SK-N-SH (cell line): Measurements from ENCODE around the gene LRRC10B.

Experiments
- EZH2phosphoT487 ChIP-seq: fragments of 200-600 bp; sonication (generic); IDR thresholded peaks from 2 replicates; pipeline ENCODE4 v1.6.1; 2017; ENCODE audit warnings: low read depth, mixed run types, mild to moderate bottlenecking, antibody characterized with exemption, moderate library complexity, borderline replicate concordance
- FOXM1 ChIP-seq: IDR thresholded peaks from 2 replicates; pipeline ENCODE4 v1.4.0; 2012; ENCODE audit warnings: low read depth, mild to moderate bottlenecking
- GATA2 ChIP-seq: sonication (generic); formaldehyde crosslinking; IDR thresholded peaks from 2 replicates; pipeline ENCODE4 v1.5.0; 2020; ENCODE audit warnings: mild to moderate bottlenecking, missing genetic modification reagents
- MEF2A ChIP-seq: IDR thresholded peaks from 2 replicates; pipeline ENCODE4 v1.4.0; 2012; ENCODE audit warnings: low read depth, borderline replicate concordance
- NFIC ChIP-seq: IDR thresholded peaks from 2 replicates; pipeline ENCODE4 v1.4.0; 2012; ENCODE audit warnings: borderline replicate concordance
- POLR2AphosphoS5 ChIP-seq: IDR thresholded peaks from 2 replicates; pipeline ENCODE4 v1.6.1; 2012; ENCODE audit warnings: low read depth, low read length
- TAF1 ChIP-seq: IDR thresholded peaks from 2 replicates; pipeline ENCODE4 v1.6.1; 2012; ENCODE audit warnings: low read depth, mild to moderate bottlenecking, low read length, moderate library complexity, borderline replicate concordance
- TF ChIP-seq, protein P1 (sequence below): fragments of 200-600 bp; sonication (generic); IDR thresholded peaks from 2 replicates; pipeline ENCODE4 v1.6.1; 2017; ENCODE audit warnings: antibody characterized with exemption, mild to moderate bottlenecking, moderate library complexity
- TF ChIP-seq, protein P2 (sequence below): IDR thresholded peaks from 2 replicates; pipeline ENCODE4 v1.4.0; 2012; ENCODE audit warnings: low read depth, borderline replicate concordance
- TF ChIP-seq, protein P3 (sequence below): fragments of 150-350 bp; IDR thresholded peaks from 2 replicates; pipeline ENCODE4 v1.6.1; 2016; ENCODE audit warnings: mild to moderate bottlenecking, low read depth, low read length
- TF ChIP-seq, protein P4 (sequence below): IDR thresholded peaks from 2 replicates; pipeline ENCODE4 v1.4.0; 2012; ENCODE audit warnings: low read depth, borderline replicate concordance

GRCh38 chr11:61477727-61478148 is 30.8 kb upstream of the LRRC10B start:
- TF ChIP-seq EZH2phosphoT487 = no peak
- TF ChIP-seq, protein P1, sequence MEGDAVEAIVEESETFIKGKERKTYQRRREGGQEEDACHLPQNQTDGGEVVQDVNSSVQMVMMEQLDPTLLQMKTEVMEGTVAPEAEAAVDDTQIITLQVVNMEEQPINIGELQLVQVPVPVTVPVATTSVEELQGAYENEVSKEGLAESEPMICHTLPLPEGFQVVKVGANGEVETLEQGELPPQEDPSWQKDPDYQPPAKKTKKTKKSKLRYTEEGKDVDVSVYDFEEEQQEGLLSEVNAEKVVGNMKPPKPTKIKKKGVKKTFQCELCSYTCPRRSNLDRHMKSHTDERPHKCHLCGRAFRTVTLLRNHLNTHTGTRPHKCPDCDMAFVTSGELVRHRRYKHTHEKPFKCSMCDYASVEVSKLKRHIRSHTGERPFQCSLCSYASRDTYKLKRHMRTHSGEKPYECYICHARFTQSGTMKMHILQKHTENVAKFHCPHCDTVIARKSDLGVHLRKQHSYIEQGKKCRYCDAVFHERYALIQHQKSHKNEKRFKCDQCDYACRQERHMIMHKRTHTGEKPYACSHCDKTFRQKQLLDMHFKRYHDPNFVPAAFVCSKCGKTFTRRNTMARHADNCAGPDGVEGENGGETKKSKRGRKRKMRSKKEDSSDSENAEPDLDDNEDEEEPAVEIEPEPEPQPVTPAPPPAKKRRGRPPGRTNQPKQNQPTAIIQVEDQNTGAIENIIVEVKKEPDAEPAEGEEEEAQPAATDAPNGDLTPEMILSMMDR = peak; percentile 92
- no peak for TF ChIP-seq FOXM1
- TF ChIP-seq POLR2AphosphoS5 = no peak
- no peak for TF ChIP-seq NFIC
- TF ChIP-seq, protein P2, sequence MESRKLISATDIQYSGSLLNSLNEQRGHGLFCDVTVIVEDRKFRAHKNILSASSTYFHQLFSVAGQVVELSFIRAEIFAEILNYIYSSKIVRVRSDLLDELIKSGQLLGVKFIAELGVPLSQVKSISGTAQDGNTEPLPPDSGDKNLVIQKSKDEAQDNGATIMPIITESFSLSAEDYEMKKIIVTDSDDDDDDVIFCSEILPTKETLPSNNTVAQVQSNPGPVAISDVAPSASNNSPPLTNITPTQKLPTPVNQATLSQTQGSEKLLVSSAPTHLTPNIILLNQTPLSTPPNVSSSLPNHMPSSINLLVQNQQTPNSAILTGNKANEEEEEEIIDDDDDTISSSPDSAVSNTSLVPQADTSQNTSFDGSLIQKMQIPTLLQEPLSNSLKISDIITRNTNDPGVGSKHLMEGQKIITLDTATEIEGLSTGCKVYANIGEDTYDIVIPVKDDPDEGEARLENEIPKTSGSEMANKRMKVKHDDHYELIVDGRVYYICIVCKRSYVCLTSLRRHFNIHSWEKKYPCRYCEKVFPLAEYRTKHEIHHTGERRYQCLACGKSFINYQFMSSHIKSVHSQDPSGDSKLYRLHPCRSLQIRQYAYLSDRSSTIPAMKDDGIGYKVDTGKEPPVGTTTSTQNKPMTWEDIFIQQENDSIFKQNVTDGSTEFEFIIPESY = no peak
- TF ChIP-seq GATA2 (CRISPR knock-in tag) = no peak
- TF ChIP-seq, protein P3, sequence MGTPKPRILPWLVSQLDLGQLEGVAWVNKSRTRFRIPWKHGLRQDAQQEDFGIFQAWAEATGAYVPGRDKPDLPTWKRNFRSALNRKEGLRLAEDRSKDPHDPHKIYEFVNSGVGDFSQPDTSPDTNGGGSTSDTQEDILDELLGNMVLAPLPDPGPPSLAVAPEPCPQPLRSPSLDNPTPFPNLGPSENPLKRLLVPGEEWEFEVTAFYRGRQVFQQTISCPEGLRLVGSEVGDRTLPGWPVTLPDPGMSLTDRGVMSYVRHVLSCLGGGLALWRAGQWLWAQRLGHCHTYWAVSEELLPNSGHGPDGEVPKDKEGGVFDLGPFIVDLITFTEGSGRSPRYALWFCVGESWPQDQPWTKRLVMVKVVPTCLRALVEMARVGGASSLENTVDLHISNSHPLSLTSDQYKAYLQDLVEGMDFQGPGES = no peak
- TF ChIP-seq, protein P4, sequence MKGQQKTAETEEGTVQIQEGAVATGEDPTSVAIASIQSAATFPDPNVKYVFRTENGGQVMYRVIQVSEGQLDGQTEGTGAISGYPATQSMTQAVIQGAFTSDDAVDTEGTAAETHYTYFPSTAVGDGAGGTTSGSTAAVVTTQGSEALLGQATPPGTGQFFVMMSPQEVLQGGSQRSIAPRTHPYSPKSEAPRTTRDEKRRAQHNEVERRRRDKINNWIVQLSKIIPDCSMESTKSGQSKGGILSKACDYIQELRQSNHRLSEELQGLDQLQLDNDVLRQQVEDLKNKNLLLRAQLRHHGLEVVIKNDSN = no peak
- TF ChIP-seq TAF1 = no peak
- no peak for TF ChIP-seq MEF2A
